HCT116 (cell line): ENCODE results near the gene FERMT3. TPM values are rescaled to one million over a fixed set of nuclear protein-coding genes. Genes with fewer than 3 reads are reported as not detected.

Experiments used
- ATAC-seq: fragments of 200-7000 bp; cut with Tn5 transposase; 2 replicates; pipeline ENCODE4 v1.9.1; 2020; ENCODE audit warnings: mild to moderate bottlenecking, moderate library complexity
- BruUV-seq: library from RNA; stranded (reverse); fragments of 400-500 nt; replicated peaks from 2 replicates; lab custom pipeline; 2021; lab: Mats Ljungman, UMichigan
- CTCF ChIA-PET: fragments of 300-600 bp; sonication (Branson Sonifier 250); formaldehyde crosslinking; loops from one replicate; lab custom pipeline; 2021; ENCODE audit warnings: antibody characterized with exemption; lab: Charles Lee
- POLR2A ChIA-PET: fragments of 300-600, 350-600 bp; sonication (Branson Sonifier 250); formaldehyde crosslinking; loops from one replicate; lab custom pipeline; 2021; ENCODE audit warnings: antibody characterized with exemption; lab: Charles Lee
- RAD21 ChIA-PET, 2 experiments: fragments of 300-600 bp; sonication (Branson Sonifier 250); formaldehyde crosslinking; loops; one replicate each; lab custom pipeline; 2023; ENCODE audit warnings: low total read pairs in 2 of 2; ENCODE audit not compliant: uncharacterized antibody in 2 of 2, unreplicated experiment in 2 of 2, low non-redundant PET in 1 of 2; lab: Charles Lee
- DNase-seq: peaks from one replicate; pipeline ENCODE4 v3.0.0-alpha.2; 2010; ENCODE audit warnings: low read depth, low spot score
- H2AFZ ChIP-seq: fragments of 200-600 bp; shearing (Covaris generic), sonication (generic); 2 replicates; pipeline ENCODE4 v1.6.1; 2017; ENCODE audit warnings: low read depth, mixed run types, mixed read lengths, antibody characterized with exemption, low read length; ENCODE audit not compliant: poor library complexity, severe bottlenecking
- H3K27ac ChIP-seq: 2 replicates; pipeline ENCODE4 v1.5.1; 2012; ENCODE audit warnings: low read depth, low read length
- H3K27me3 ChIP-seq: fragments of 200-600 bp; sonication (generic); 2 replicates; pipeline ENCODE4 v1.6.1; 2016; ENCODE audit warnings: mixed run types, low read length, mixed read lengths; ENCODE audit not compliant: insufficient read depth
- H3K36me3 ChIP-seq, 2 experiments: fragments of 200-500 bp in 1 of 2; fragments of 200-600 bp in 1 of 2; sonication (Bioruptor generic) in 1 of 2; sonication (generic) in 1 of 2; 2 replicates each; pipeline versions ENCODE4 v1.5.1 to v1.6.1; 2014 to 2016; ENCODE audit warnings: low read length in 2 of 2, inconsistent platforms in 1 of 2, mixed read lengths in 1 of 2, mixed run types in 1 of 2; ENCODE audit not compliant: insufficient read depth in 2 of 2, control insufficient read depth in 1 of 2
- H3K4me1 ChIP-seq, 2 experiments: fragments of 200-600 bp in 1 of 2; sonication (generic) in 1 of 2; 2 replicates each; pipeline versions ENCODE4 v1.5.1 to v1.6.1; 2012 to 2017; ENCODE audit warnings: low read length in 2 of 2, inconsistent platforms in 1 of 2, mild to moderate bottlenecking in 1 of 2, mixed read lengths in 1 of 2, mixed run types in 1 of 2, moderate library complexity in 1 of 2; ENCODE audit not compliant: insufficient read depth in 2 of 2, control insufficient read depth in 1 of 2
- H3K4me2 ChIP-seq: fragments of 200-600 bp; sonication (generic); 2 replicates; pipeline ENCODE4 v1.6.1; 2017; ENCODE audit warnings: mixed run types, low read length, mixed read lengths
- H3K4me3 ChIP-seq, 2 experiments: fragments of 200-600 bp in 1 of 2; sonication (generic) in 1 of 2; replicated peaks in 1 of 2; 2 replicates each; pipeline ENCODE4 v1.5.1; 2011 to 2016; ENCODE audit warnings: low read length in 2 of 2, control low read depth in 1 of 2, low read depth in 1 of 2, mild to moderate bottlenecking in 1 of 2, mixed read lengths in 1 of 2, mixed run types in 1 of 2
- H3K79me2 ChIP-seq: fragments of 200-600 bp; sonication (generic); 2 replicates; pipeline ENCODE4 v1.6.1; 2017; ENCODE audit warnings: mild to moderate bottlenecking, mixed run types, low read length, moderate library complexity, mixed read lengths; ENCODE audit not compliant: insufficient read depth
- H3K9ac ChIP-seq: fragments of 200-600 bp; sonication (generic); 2 replicates; pipeline ENCODE4 v1.6.1; 2016; ENCODE audit warnings: low read length, mixed read lengths
- H3K9me2 ChIP-seq: fragments of 200-600 bp; sonication (generic), shearing (Covaris generic); 2 replicates; pipeline ENCODE4 v1.6.1; 2017; ENCODE audit warnings: mixed run types, mild to moderate bottlenecking, moderate library complexity; ENCODE audit not compliant: insufficient read depth
- H3K9me3 ChIP-seq, 2 experiments: fragments of 200-500 bp in 1 of 2; fragments of 200-600 bp in 1 of 2; sonication (Bioruptor generic) in 1 of 2; sonication (generic) in 1 of 2; 2 replicates each; pipeline ENCODE4 v1.6.1; 2014 to 2017; ENCODE audit warnings: low read length in 2 of 2, mixed read lengths in 2 of 2, inconsistent platforms in 1 of 2, low read depth in 1 of 2, mild to moderate bottlenecking in 1 of 2, mixed run types in 1 of 2, moderate library complexity in 1 of 2; ENCODE audit not compliant: control insufficient read depth in 1 of 2, insufficient read depth in 1 of 2
- H4K20me1 ChIP-seq: fragments of 200-600 bp; sonication (generic), shearing (Covaris generic); 2 replicates; pipeline ENCODE4 v1.6.1; 2017; ENCODE audit warnings: mixed run types, mild to moderate bottlenecking, moderate library complexity; ENCODE audit not compliant: insufficient read depth
- CEBPB ChIP-seq: IDR thresholded peaks from 2 replicates; pipeline ENCODE4 v1.6.1; 2012; ENCODE audit warnings: low read depth
- ELF1 ChIP-seq: IDR thresholded peaks from 2 replicates; pipeline ENCODE4 v1.6.1; 2012; ENCODE audit warnings: low read depth, borderline replicate concordance
- EZH2 ChIP-seq: fragments of 200-600 bp; sonication (generic); IDR thresholded peaks from 2 replicates; pipeline ENCODE4 v1.6.1; 2017; ENCODE audit warnings: antibody characterized with exemption, mixed run types
- JUND ChIP-seq: IDR thresholded peaks from 2 replicates; pipeline ENCODE4 v1.6.1; 2012
- MAX ChIP-seq: IDR thresholded peaks from 2 replicates; pipeline ENCODE4 v1.6.1; 2012
- POLR2A ChIP-seq: IDR thresholded peaks from 2 replicates; pipeline ENCODE4 v1.7.0; 2011; ENCODE audit warnings: borderline replicate concordance; ENCODE audit not compliant: insufficient read depth, insufficient read length; ENCODE audit errors: extremely low read depth
- RAD21 ChIP-seq: IDR thresholded peaks from 2 replicates; pipeline ENCODE4 v1.6.1; 2012; ENCODE audit warnings: low read depth, mild to moderate bottlenecking
- REST ChIP-seq: IDR thresholded peaks from 2 replicates; pipeline ENCODE4 v1.6.1; 2012; ENCODE audit warnings: low read depth
- SIN3A ChIP-seq: IDR thresholded peaks from 2 replicates; pipeline ENCODE4 v1.6.1; 2012; ENCODE audit warnings: low read depth
- ZFX ChIP-seq: fragments of 450-650 bp; IDR thresholded peaks from 2 replicates; pipeline ENCODE4 v1.6.1; 2017
- intact Hi-C: fragments of 100-400 bp; cut with micrococcal nuclease; formaldehyde crosslinking; loops from 2 replicates; pipeline ENCODE4 v1.10.0; 2022
- total RNA-seq: library from RNA; stranded (reverse); gene quantifications from one replicate; pipeline ENCODE4 v1.2.1, GENCODE V29; 2021; ENCODE audit not compliant: unreplicated experiment

The FERMT3 gene
- total RNA-seq, 1 experiment from 2014 or later: 4.3 TPM

GRCh38 chr11:64263021-64263946, 56.8 kb downstream of the FERMT3 start:
- TF ChIP-seq ZFX (no peak), REST (no peak), CEBPB (no peak), MAX (no peak), SIN3A (no peak), JUND (no peak), POLR2A (no peak), EZH2 (no peak), RAD21 (no peak), ELF1 (no peak)
- intact Hi-C loops: no loop called here
- H3K9me2 ChIP-seq: no peaks in the 10 kb centered on the region
- peaks cover 6% of the 10 kb centered on the region; the same call in 1 of the 2 replicates for H3K79me2 ChIP-seq
- no peaks in the 10 kb centered on the region for H3K27me3 ChIP-seq
- no peak for DNase-seq
- ChIA-PET CTCF (interaction anchor here (1.4 kb wide), 1 partner anchor 13 kb away, joined by 4 read pairs; no protein-coding TSS in a partner anchor), RAD21 (no interaction called here), POLR2A (interaction anchor here (1.3 kb wide), 1 partner anchor 11 kb away, joined by 5 read pairs; no protein-coding TSS in a partner anchor)
- H3K4me2 ChIP-seq: no peak overlapping the region
- BruUV-seq: no TSS peak
- H3K9ac ChIP-seq: no peak overlapping the region
- H3K36me3 ChIP-seq: peaks cover 18 to 51% of the 10 kb centered on the region in 2 experiments; a peak in 3 of 4 replicates
- H3K27ac ChIP-seq: no peak overlapping the region; the same call in 1 of the 2 replicates
- no peak overlapping the region for H2AFZ ChIP-seq
- H3K4me1 ChIP-seq: peaks cover 8 to 10% of the 10 kb centered on the region in 2 experiments; a peak in 3 of 4 replicates
- no peaks in the 10 kb centered on the region for H4K20me1 ChIP-seq
- H3K4me3 ChIP-seq: no peak overlapping the region
- no peak for ATAC-seq
- no peaks in the 10 kb centered on the region for H3K9me3 ChIP-seq
